AG08396 (cell line): ENCODE data around the gene CAPN1.

Experiments used
- DNase-seq: peaks from one replicate; pipeline ENCODE4 v3.0.0; 2012; ENCODE audit warnings: low spot score, mixed read lengths

Gene CAPN1

GRCh38 chr11:65260756-65261590 lies 79.2 kb downstream of the CAPN1 start:
- DNase-seq = peak; percentile 32
